Transverse colon (tissue), 4 donors: ENCODE data around the gene C1orf35. TPM values are rescaled to one million over a fixed set of nuclear protein-coding genes. Genes with fewer than 3 reads are reported as not detected.

Experiments used
- DNase-seq: peaks from one replicate; pipeline ENCODE4 v3.0.0-alpha.2; 2019
- H3K27ac ChIP-seq, 4 donors: fragments of 200-600 bp; sonication (generic); 2 replicates each; pipeline ENCODE4 v1.5.1; 2016 to 2018; ENCODE audit warnings: inconsistent platforms in 4 of 4
- H3K27me3 ChIP-seq: fragments of 200-600 bp; sonication (generic); 2 replicates; pipeline ENCODE4 v1.5.1; 2017; ENCODE audit warnings: inconsistent platforms
- H3K36me3 ChIP-seq, 4 donors: fragments of 200-600 bp; sonication (generic); 2 replicates each; pipeline ENCODE4 v1.5.1; 2017 to 2019; ENCODE audit warnings: inconsistent platforms in 4 of 4
- H3K4me1 ChIP-seq, 4 donors: fragments of 200-600 bp; sonication (generic); 2 replicates each; pipeline ENCODE4 v1.5.1; 2017 to 2020; ENCODE audit warnings: inconsistent platforms in 4 of 4
- H3K4me3 ChIP-seq, 4 donors: fragments of 200-600 bp; sonication (generic); 1 replicate in 1 of 4; 2 replicates in 3 of 4; pipeline versions ENCODE4 v1.5.1 to v1.6.1; 2017 to 2019; ENCODE audit warnings: inconsistent platforms in 4 of 4
- H3K9me3 ChIP-seq, 2 donors: fragments of 200-600 bp; sonication (generic); 2 replicates each; pipeline ENCODE4 v1.5.1; 2017 to 2019; ENCODE audit warnings: inconsistent platforms in 2 of 2
- EP300 ChIP-seq: sonication (generic); formaldehyde crosslinking; IDR thresholded peaks from one replicate; pipeline ENCODE4 v1.6.1; 2017; ENCODE audit warnings: antibody characterized with exemption, low read depth
- POLR2A ChIP-seq: fragments of 450-650 bp; IDR thresholded peaks from one replicate; pipeline ENCODE4 v1.6.1; 2016; ENCODE audit warnings: antibody characterized with exemption, mild to moderate bottlenecking, moderate library complexity
- POLR2AphosphoS5 ChIP-seq, 3 donors: sonication (generic); formaldehyde crosslinking; IDR thresholded peaks; one replicate each; pipeline ENCODE4 v1.6.1; 2016; ENCODE audit warnings: antibody characterized with exemption in 3 of 3
- WGBS, 2 donors: methylation state at CpG; one replicate each; pipeline ENCODE4 v1.1.5; 2018; ENCODE audit warnings: low coverage in 1 of 2; 5-methylcytosine and 5-hydroxymethylcytosine counted together
- in situ Hi-C, 4 donors: fragments of 200-750 bp; cut with MboI; loops; one replicate each; pipeline versions ENCODE4 v1.15.0 to v1.15.1; 2017; ENCODE audit warnings: low sequenced_read_pairs in 3 of 4, low pct_ligation_motif_present in 1 of 4, low pct_unique_long_range_greater_than_20kb in 1 of 4
- intact Hi-C: fragments of 100-400 bp; cut with DNase I; formaldehyde crosslinking; loops from one replicate; pipeline ENCODE4 v1.15.1; 2023; ENCODE audit warnings: low total_unique reads
- total RNA-seq, 4 donors: library from RNA; depleted of rRNA; stranded (reverse); fragments of >200 nt; gene quantifications; one replicate each; pipeline ENCODE4 v1.1.0, GENCODE V29; 2016
- TF ChIP-seq, protein P1 (sequence below), 5 experiments: fragments of 200-600 bp in 3 of 5; fragments of 450-650 bp in 2 of 5; sonication (generic) in 3 of 5; IDR thresholded peaks; 1 replicate in 2 of 5; 2 replicates in 3 of 5; pipeline ENCODE4 v1.5.1; 2016 to 2017; ENCODE audit warnings: antibody characterized with exemption in 5 of 5, inconsistent platforms in 3 of 5, mild to moderate bottlenecking in 2 of 5, moderate library complexity in 1 of 5

The C1orf35 gene
- total RNA-seq, 4 donors from 2014 or later: 11.6 to 17.1 (median 15.7) TPM

DNA sequence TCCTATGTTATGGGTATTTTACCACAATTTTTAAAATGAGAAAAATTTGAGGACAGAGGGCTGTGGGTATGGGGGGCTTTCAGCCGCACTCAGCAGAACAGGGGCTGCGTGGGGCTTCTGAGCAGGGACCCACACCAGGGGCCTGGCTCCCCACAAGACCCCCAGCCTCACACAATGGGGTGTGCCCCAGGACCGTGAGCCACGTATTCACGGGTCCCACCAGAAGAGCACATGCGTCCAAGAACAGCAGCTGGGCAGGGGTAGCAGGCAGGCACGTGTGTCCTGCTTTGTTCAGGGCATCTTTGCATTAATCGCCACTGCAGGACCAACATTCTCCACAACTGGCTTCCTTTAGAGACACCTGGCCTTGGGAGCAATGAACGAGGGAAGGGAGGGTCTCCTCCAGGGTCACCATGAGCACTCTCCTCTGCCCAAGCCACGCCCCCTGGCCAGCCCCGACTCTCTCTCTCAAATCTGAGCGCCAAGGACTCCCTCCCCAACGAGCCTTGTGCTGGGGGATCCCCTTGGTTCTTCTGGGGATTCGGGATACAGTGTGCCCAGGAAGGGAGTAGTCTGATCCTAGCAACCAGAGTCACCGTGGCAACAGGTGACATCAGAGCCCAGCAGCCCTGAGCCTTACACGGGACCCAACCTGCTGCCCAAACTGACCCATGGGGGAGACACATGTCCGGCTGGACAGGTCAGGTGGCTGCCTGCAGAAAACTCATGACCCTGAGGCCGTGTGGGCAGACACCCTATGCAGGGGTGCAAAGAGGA, 28.0 kb downstream of the C1orf35 start:
- H3K27ac ChIP-seq: no peak overlapping the region
- WGBS, 2 donors: 33% methylated on average over 16 of the region's 18 CpGs; no CpG with 5 or more reads in 1 of the 2 donors
- H3K27me3 ChIP-seq: peaks cover 11% of the 10 kb centered on the region
- no peaks in the 10 kb centered on the region for H3K9me3 ChIP-seq
- TF ChIP-seq POLR2A: no peak
- TF ChIP-seq POLR2AphosphoS5 (IDR thresholded peaks at IDR 0.05): no peak
- TF ChIP-seq, protein P1, sequence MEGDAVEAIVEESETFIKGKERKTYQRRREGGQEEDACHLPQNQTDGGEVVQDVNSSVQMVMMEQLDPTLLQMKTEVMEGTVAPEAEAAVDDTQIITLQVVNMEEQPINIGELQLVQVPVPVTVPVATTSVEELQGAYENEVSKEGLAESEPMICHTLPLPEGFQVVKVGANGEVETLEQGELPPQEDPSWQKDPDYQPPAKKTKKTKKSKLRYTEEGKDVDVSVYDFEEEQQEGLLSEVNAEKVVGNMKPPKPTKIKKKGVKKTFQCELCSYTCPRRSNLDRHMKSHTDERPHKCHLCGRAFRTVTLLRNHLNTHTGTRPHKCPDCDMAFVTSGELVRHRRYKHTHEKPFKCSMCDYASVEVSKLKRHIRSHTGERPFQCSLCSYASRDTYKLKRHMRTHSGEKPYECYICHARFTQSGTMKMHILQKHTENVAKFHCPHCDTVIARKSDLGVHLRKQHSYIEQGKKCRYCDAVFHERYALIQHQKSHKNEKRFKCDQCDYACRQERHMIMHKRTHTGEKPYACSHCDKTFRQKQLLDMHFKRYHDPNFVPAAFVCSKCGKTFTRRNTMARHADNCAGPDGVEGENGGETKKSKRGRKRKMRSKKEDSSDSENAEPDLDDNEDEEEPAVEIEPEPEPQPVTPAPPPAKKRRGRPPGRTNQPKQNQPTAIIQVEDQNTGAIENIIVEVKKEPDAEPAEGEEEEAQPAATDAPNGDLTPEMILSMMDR (IDR thresholded peaks at IDR 0.05): no peak
- DNase-seq: peak; percentile 12
- no peaks in the 10 kb centered on the region for H3K4me1 ChIP-seq
- in situ Hi-C loops: no loop called here
- intact Hi-C loops: loop anchor here (10.0 kb wide), 1 partner anchor 590 kb away; no protein-coding TSS in a partner anchor
- no peaks in the 10 kb centered on the region for H3K36me3 ChIP-seq
- no peak overlapping the region for H3K4me3 ChIP-seq

DNA sequence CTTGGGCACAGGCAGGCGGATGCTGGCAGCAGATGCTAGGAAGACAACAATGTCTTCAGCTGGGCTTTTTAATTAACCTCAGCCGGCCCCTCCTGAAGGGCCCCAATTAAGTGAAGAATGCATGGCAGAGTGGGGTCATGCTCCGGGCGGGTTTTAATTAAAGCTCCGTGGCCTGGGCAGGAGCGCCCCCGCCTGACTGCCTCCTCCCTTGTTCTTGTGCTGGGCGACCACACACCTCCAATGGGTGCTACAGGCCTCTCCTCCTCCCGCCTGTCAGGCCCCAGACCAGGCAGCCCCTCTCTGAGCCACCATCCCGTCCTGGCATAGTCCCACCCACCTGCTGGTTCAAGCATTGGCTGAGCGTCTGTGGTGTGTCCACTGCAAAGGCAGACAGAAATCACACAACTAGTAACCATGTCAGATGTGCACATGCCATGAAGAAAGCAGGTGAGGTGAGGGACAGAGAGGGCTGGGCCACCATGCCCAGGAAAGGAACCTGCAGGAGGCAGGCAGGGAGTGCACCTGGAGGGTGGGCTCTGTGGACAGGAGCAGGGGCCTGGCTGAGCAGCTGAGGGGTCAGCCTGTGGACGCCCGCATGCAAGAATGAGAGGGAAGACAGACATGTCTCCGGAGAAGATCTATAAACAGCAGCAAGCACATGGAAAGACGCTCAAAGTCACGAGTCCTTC, 29.1 kb downstream of the C1orf35 start:
- Histone ChIP-seq H3K27ac (no peak overlapping the region), H3K9me3 (no peaks in the 10 kb centered on the region), H3K36me3 (no peaks in the 10 kb centered on the region), H3K27me3 (peaks cover 11% of the 10 kb centered on the region), H3K4me3 (no peak overlapping the region), H3K4me1 (no peaks in the 10 kb centered on the region)
- TF ChIP-seq POLR2A: no peak
- no peak for TF ChIP-seq POLR2AphosphoS5 (IDR thresholded peaks at IDR 0.05)
- TF ChIP-seq, protein P1 (IDR thresholded peaks at IDR 0.05): peak in 1 of 5 experiments; percentile 16
- no peak for TF ChIP-seq EP300
- no peak for DNase-seq
- in situ Hi-C loops: no loop called here
- 36 to 55% methylated on average over 5 to 13 of the region's 16 CpGs for WGBS, 2 donors
- intact Hi-C loops: loop anchor here (10.0 kb wide), 1 partner anchor 589 kb away; no protein-coding TSS in a partner anchor

DNA sequence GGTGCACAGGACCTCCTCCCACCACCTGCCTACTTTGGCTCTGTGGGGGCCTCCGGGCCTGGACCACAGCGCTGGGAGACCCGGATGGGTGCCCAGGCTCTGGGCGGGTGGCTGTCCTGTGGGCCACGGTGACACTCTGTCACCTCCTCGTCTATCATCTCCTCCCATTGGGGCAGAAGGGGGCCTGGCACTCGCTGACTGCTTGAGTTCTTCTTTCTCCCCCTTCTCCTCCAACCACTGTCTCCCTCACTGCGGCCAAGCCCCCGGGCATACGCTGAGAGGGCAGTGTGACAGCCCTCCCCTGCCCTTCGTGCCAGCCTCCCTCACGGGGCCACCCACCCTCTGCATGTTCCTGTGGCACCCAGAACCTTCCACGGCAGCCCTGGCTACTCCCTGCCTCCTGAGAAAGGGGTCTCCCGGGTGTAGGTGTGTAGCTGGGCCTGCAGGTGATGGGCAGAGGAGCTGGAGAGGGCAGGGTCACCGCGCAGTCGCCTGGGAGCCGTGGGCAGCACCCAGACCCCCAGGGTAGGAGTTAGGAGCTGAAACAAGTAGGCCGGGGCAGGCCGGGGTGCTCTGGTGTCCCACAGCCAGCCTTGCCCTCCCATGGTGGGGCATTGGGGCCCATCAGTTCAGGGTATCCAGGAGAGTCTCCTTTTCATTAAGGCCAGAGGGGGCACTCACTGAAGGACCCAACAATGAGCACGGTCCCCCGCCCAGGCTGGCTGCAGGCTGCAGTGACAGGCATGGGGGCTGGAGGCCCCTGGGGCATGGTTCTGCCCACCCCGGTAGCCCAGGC, 29.9 kb downstream of the C1orf35 start:
- Histone ChIP-seq H3K9me3 (no peaks in the 10 kb centered on the region), H3K4me1 (no peaks in the 10 kb centered on the region), H3K27ac (no peak overlapping the region), H3K4me3 (no peak overlapping the region), H3K27me3 (peaks cover 11% of the 10 kb centered on the region), H3K36me3 (no peaks in the 10 kb centered on the region)
- in situ Hi-C loops: no loop called here
- TF ChIP-seq POLR2AphosphoS5 (IDR thresholded peaks at IDR 0.05) (no peak), EP300 (no peak)
- TF ChIP-seq, protein P1 (IDR thresholded peaks at IDR 0.05): no peak
- intact Hi-C loops: loop anchor here (10.0 kb wide), 1 partner anchor 588 kb away; no protein-coding TSS in a partner anchor
- DNase-seq: no peak
- WGBS, 2 donors: 51% methylated on average over 20 of the region's 23 CpGs; no CpG with 5 or more reads in 1 of the 2 donors

DNA sequence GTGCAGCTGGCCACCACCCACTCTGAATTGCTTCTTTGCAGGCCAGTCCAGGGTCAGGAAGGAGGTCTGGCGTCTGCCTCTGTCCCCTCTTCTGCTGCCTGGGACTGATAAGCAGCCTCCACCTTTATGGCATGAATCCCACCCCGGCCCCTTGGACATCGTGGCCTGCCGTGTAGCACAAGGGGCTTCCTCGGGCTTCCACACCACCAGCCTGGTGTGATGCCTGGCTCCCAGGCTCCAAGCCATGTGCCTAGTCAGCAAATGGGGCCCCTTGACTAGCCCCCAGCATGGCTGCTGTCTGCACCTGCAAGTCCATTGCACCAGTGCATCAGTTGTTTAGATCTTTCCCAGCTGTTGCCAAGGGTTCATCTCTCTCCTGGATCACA, 30.5 kb downstream of the C1orf35 start:
- intact Hi-C loops: loop anchor here (10.0 kb wide), 1 partner anchor 588 kb away; no protein-coding TSS in a partner anchor
- Histone ChIP-seq H3K4me3 (no peak overlapping the region), H3K36me3 (no peaks in the 10 kb centered on the region), H3K27me3 (peaks cover 11% of the 10 kb centered on the region), H3K9me3 (no peaks in the 10 kb centered on the region), H3K27ac (no peak overlapping the region), H3K4me1 (no peaks in the 10 kb centered on the region)
- WGBS, 2 donors: 47% methylated on average over 5 of the region's 5 CpGs; no CpG with 5 or more reads in 1 of the 2 donors
- TF ChIP-seq POLR2A (no peak), EP300 (no peak), POLR2AphosphoS5 (IDR thresholded peaks at IDR 0.05) (no peak)
- TF ChIP-seq, protein P1 (IDR thresholded peaks at IDR 0.05): no peak
- DNase-seq: no peak
- in situ Hi-C loops: no loop called here
